Liver (tissue), 9 donors: Measurements from ENCODE around the gene DZIP1. TPM values are rescaled to one million over a fixed set of nuclear protein-coding genes. Genes with fewer than 3 reads are reported as not detected.

Experiments used
- DNase-seq: peaks from one replicate; pipeline ENCODE4 v3.0.0-alpha.2; 2017; ENCODE audit warnings: low spot score
- H3K27ac ChIP-seq, 2 donors: one replicate each; pipeline ENCODE4 v1.7.0; 2013; ENCODE audit warnings: inconsistent platforms in 2 of 2, low read length in 2 of 2, control low read depth in 1 of 2, low read depth in 1 of 2, mild to moderate bottlenecking in 1 of 2
- H3K27me3 ChIP-seq, 4 donors: one replicate each; pipeline versions ENCODE4 v1.6.1 to v1.7.0; 2013; ENCODE audit warnings: low read length in 3 of 4, inconsistent platforms in 1 of 4, mild to moderate bottlenecking in 1 of 4, moderate library complexity in 1 of 4; ENCODE audit not compliant: control insufficient read depth in 4 of 4, insufficient read depth in 4 of 4
- H3K36me3 ChIP-seq, 4 donors: one replicate each; pipeline versions ENCODE4 v1.6.1 to v1.7.0; 2013; ENCODE audit warnings: low read length in 3 of 4, mild to moderate bottlenecking in 3 of 4, low read depth in 1 of 4, moderate library complexity in 1 of 4; ENCODE audit not compliant: control insufficient read depth in 4 of 4, insufficient read depth in 3 of 4
- H3K4me1 ChIP-seq, 4 donors: one replicate each; pipeline versions ENCODE4 v1.6.1 to v1.7.0; 2013; ENCODE audit warnings: low read length in 3 of 4, mild to moderate bottlenecking in 3 of 4, moderate library complexity in 1 of 4; ENCODE audit not compliant: control insufficient read depth in 4 of 4, insufficient read depth in 4 of 4
- H3K4me3 ChIP-seq, 3 donors: one replicate each; pipeline versions ENCODE4 v1.6.1 to v1.7.0; 2013; ENCODE audit warnings: low read length in 3 of 3, control low read depth in 1 of 3, low read depth in 1 of 3, mild to moderate bottlenecking in 1 of 3
- H3K9ac ChIP-seq, 2 donors: one replicate each; pipeline ENCODE4 v1.7.0; 2013; ENCODE audit warnings: low read length in 2 of 2, mild to moderate bottlenecking in 2 of 2, moderate library complexity in 2 of 2, control low read depth in 1 of 2, low read depth in 1 of 2
- H3K9me3 ChIP-seq, 4 donors: one replicate each; pipeline versions ENCODE4 v1.6.1 to v1.7.0; 2013; ENCODE audit warnings: low read length in 3 of 4; ENCODE audit not compliant: control insufficient read depth in 4 of 4
- EGR1 ChIP-seq, 2 donors: IDR thresholded peaks; 2 replicates each; pipeline ENCODE4 v1.6.1; 2016 to 2018; ENCODE audit warnings: antibody characterized with exemption in 2 of 2, low read depth in 2 of 2
- FOXA1 ChIP-seq: IDR thresholded peaks from 2 replicates; pipeline ENCODE4 v1.6.1; 2016; ENCODE audit warnings: antibody characterized with exemption
- FOXA2 ChIP-seq: IDR thresholded peaks from 2 replicates; pipeline ENCODE4 v1.6.1; 2016; ENCODE audit warnings: antibody characterized with exemption
- HNF4A ChIP-seq, 2 donors: conservative IDR thresholded peaks; 2 replicates each; pipeline ENCODE4 v1.6.1; 2016; ENCODE audit warnings: antibody characterized with exemption in 2 of 2, mild to moderate bottlenecking in 2 of 2
- HNF4G ChIP-seq: IDR thresholded peaks from 2 replicates; pipeline ENCODE4 v1.6.1; 2016; ENCODE audit warnings: antibody characterized with exemption
- JUND ChIP-seq, 2 donors: IDR thresholded peaks; 2 replicates each; pipeline ENCODE4 v1.6.1; 2016; ENCODE audit warnings: antibody characterized with exemption in 2 of 2
- NR2F2 ChIP-seq: IDR thresholded peaks from 2 replicates; pipeline ENCODE4 v1.6.1; 2016; ENCODE audit warnings: antibody characterized with exemption
- RAD21 ChIP-seq, 2 donors: IDR thresholded peaks; 2 replicates each; pipeline ENCODE4 v1.6.1; 2016; ENCODE audit warnings: antibody characterized with exemption in 2 of 2, mild to moderate bottlenecking in 2 of 2
- RXRA ChIP-seq, 2 donors: IDR thresholded peaks; 2 replicates each; pipeline ENCODE4 v1.6.1; 2017 to 2018; ENCODE audit warnings: antibody characterized with exemption in 2 of 2, mild to moderate bottlenecking in 1 of 2
- SP1 ChIP-seq: IDR thresholded peaks from 2 replicates; pipeline ENCODE4 v1.6.1; 2018; ENCODE audit warnings: antibody characterized with exemption, mild to moderate bottlenecking
- TAF1 ChIP-seq: conservative IDR thresholded peaks from 2 replicates; pipeline ENCODE4 v1.6.1; 2016; ENCODE audit warnings: antibody characterized with exemption, mild to moderate bottlenecking
- YY1 ChIP-seq: IDR thresholded peaks from 2 replicates; pipeline ENCODE4 v1.6.1; 2016; ENCODE audit warnings: antibody characterized with exemption, mild to moderate bottlenecking
- whole genome bisulfite sequencing: extraction: QIAGEN DNeasy Blood & Tissue Kit; methylation state at CpG from one replicate; pipeline ENCODE4 v1.1.7; 2013; 5-methylcytosine and 5-hydroxymethylcytosine counted together
- polyA plus RNA-seq, 2 donors: library from polyadenylated mRNA; stranded (reverse) in 1 of 2; unstranded in 1 of 2; fragments of 200-250 nt in 1 of 2; fragments of >200 nt in 1 of 2; fragmentation: Nextera tagmentation in 1 of 2; extraction: Ambion mirVana in 1 of 2; gene quantifications; one replicate each; pipeline versions ENCODE4 v1.2.1 to v1.2.3, GENCODE V29; 2013 to 2015
- total RNA-seq, 2 donors: library from RNA; depleted of rRNA; stranded (reverse); fragments of >200 nt; gene quantifications; one replicate each; pipeline ENCODE4 v1.2.3, GENCODE V29; 2014
- TF ChIP-seq, protein P1 (sequence below): IDR thresholded peaks from 2 replicates; pipeline ENCODE4 v1.6.1; 2016; ENCODE audit warnings: antibody characterized with exemption
- TF ChIP-seq, protein P2 (sequence below): fragments of 150-350 bp; IDR thresholded peaks from 2 replicates; pipeline ENCODE4 v1.5.1; 2017; ENCODE audit warnings: improper control_type of control experiment, low read depth, low read length; ENCODE audit not compliant: missing input control
- TF ChIP-seq, protein P3 (sequence below): IDR thresholded peaks from 2 replicates; pipeline ENCODE4 v1.6.1; 2016; ENCODE audit warnings: antibody characterized with exemption
- TF ChIP-seq, protein P4 (sequence below): IDR thresholded peaks from 2 replicates; pipeline ENCODE4 v1.6.1; 2016; ENCODE audit warnings: antibody characterized with exemption
- TF ChIP-seq, protein P5 (sequence below): IDR thresholded peaks from 2 replicates; pipeline ENCODE4 v1.6.1; 2016; ENCODE audit warnings: antibody characterized with exemption, mild to moderate bottlenecking
- donor health status: healthy.
- donor health status: healthy.
- donor health status: healthy.
- donor health status: healthy.
- donor health status: healthy.

Gene DZIP1
- total and polyA plus RNA-seq, 4 donors: 0.46 to 2.0 (median 1.3) TPM

DNA sequence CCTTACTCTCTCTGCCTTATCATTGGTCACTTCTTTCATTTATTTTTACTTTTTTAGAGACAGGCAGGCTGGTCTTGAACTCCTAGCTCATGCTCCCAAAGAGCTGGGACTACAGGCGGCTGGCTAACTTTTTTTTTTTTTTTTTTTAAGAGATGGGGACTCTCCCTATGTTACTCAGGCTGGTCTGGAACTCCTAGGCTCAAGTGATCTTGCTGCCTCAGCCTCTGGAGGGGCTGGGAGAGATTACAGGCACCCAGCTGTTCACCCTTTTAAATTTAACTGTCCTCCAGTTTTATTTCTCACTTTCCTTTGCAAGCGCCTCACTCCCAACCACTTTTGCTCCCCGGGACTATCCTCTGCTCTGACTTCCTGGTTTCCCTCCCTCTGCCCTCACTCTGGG lies 97.6 kb downstream of the DZIP1 start:
- no peak overlapping the region for H3K9ac ChIP-seq
- no peaks in the 10 kb centered on the region for H3K36me3 ChIP-seq
- H3K9me3 ChIP-seq: no peaks in the 10 kb centered on the region
- no peak overlapping the region for H3K4me3 ChIP-seq
- DNase-seq: no peak
- no peak for TF ChIP-seq NR2F2
- no peak for TF ChIP-seq RAD21 (IDR thresholded peaks at IDR 0.05)
- TF ChIP-seq RXRA (IDR thresholded peaks at IDR 0.05): no peak
- TF ChIP-seq JUND (IDR thresholded peaks at IDR 0.05): no peak
- no peak for TF ChIP-seq HNF4A (conservative IDR thresholded peaks at IDR 0.05)
- TF ChIP-seq, protein P1, sequence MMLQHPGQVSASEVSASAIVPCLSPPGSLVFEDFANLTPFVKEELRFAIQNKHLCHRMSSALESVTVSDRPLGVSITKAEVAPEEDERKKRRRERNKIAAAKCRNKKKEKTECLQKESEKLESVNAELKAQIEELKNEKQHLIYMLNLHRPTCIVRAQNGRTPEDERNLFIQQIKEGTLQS: no peak
- TF ChIP-seq, protein P2, sequence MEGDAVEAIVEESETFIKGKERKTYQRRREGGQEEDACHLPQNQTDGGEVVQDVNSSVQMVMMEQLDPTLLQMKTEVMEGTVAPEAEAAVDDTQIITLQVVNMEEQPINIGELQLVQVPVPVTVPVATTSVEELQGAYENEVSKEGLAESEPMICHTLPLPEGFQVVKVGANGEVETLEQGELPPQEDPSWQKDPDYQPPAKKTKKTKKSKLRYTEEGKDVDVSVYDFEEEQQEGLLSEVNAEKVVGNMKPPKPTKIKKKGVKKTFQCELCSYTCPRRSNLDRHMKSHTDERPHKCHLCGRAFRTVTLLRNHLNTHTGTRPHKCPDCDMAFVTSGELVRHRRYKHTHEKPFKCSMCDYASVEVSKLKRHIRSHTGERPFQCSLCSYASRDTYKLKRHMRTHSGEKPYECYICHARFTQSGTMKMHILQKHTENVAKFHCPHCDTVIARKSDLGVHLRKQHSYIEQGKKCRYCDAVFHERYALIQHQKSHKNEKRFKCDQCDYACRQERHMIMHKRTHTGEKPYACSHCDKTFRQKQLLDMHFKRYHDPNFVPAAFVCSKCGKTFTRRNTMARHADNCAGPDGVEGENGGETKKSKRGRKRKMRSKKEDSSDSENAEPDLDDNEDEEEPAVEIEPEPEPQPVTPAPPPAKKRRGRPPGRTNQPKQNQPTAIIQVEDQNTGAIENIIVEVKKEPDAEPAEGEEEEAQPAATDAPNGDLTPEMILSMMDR: no peak
- no peak for TF ChIP-seq YY1
- TF ChIP-seq, protein P3, sequence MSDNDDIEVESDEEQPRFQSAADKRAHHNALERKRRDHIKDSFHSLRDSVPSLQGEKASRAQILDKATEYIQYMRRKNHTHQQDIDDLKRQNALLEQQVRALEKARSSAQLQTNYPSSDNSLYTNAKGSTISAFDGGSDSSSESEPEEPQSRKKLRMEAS: no peak
- no peak for TF ChIP-seq TAF1
- TF ChIP-seq, protein P4, sequence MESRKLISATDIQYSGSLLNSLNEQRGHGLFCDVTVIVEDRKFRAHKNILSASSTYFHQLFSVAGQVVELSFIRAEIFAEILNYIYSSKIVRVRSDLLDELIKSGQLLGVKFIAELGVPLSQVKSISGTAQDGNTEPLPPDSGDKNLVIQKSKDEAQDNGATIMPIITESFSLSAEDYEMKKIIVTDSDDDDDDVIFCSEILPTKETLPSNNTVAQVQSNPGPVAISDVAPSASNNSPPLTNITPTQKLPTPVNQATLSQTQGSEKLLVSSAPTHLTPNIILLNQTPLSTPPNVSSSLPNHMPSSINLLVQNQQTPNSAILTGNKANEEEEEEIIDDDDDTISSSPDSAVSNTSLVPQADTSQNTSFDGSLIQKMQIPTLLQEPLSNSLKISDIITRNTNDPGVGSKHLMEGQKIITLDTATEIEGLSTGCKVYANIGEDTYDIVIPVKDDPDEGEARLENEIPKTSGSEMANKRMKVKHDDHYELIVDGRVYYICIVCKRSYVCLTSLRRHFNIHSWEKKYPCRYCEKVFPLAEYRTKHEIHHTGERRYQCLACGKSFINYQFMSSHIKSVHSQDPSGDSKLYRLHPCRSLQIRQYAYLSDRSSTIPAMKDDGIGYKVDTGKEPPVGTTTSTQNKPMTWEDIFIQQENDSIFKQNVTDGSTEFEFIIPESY: no peak
- TF ChIP-seq FOXA2: no peak
- no peak for TF ChIP-seq HNF4G
- H3K4me1 ChIP-seq: no peaks in the 10 kb centered on the region
- H3K27ac ChIP-seq: no peak overlapping the region
- peaks cover 0 to 4% (median 3%) of the 10 kb centered on the region in 4 donors for H3K27me3 ChIP-seq
- WGBS: 30% methylated on average over 3 of the region's 3 CpGs

DNA sequence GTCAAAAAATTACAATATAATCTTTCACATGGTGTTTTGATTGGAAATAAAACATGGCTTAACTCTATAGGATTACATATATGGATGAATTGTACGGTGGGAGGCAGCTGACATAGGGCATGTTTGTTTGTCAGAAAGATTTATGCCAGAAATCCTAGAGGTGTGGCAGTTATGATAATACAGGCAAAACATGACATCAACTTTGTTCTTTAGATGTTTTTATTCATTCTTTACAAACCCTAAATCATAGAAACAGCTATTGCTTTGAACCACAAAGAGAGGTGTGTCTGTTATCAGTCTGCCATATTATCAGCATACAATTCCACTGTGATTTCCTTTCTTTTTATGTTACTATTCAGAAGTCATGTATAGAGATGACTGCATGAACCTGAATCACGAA lies 100.2 kb downstream of the DZIP1 start:
- H3K9me3 ChIP-seq: no peaks in the 10 kb centered on the region
- no peaks in the 10 kb centered on the region for H3K36me3 ChIP-seq
- TF ChIP-seq HNF4G (no peak), EGR1 (IDR thresholded peaks at IDR 0.05; ENCODE audit: low read depth in 2 of 2) (no peak), HNF4A (conservative IDR thresholded peaks at IDR 0.05) (no peak), FOXA1 (no peak), RXRA (IDR thresholded peaks at IDR 0.05) (no peak), SP1 (no peak), RAD21 (IDR thresholded peaks at IDR 0.05) (no peak), JUND (IDR thresholded peaks at IDR 0.05) (no peak)
- TF ChIP-seq, protein P4: no peak
- TF ChIP-seq, protein P5, sequence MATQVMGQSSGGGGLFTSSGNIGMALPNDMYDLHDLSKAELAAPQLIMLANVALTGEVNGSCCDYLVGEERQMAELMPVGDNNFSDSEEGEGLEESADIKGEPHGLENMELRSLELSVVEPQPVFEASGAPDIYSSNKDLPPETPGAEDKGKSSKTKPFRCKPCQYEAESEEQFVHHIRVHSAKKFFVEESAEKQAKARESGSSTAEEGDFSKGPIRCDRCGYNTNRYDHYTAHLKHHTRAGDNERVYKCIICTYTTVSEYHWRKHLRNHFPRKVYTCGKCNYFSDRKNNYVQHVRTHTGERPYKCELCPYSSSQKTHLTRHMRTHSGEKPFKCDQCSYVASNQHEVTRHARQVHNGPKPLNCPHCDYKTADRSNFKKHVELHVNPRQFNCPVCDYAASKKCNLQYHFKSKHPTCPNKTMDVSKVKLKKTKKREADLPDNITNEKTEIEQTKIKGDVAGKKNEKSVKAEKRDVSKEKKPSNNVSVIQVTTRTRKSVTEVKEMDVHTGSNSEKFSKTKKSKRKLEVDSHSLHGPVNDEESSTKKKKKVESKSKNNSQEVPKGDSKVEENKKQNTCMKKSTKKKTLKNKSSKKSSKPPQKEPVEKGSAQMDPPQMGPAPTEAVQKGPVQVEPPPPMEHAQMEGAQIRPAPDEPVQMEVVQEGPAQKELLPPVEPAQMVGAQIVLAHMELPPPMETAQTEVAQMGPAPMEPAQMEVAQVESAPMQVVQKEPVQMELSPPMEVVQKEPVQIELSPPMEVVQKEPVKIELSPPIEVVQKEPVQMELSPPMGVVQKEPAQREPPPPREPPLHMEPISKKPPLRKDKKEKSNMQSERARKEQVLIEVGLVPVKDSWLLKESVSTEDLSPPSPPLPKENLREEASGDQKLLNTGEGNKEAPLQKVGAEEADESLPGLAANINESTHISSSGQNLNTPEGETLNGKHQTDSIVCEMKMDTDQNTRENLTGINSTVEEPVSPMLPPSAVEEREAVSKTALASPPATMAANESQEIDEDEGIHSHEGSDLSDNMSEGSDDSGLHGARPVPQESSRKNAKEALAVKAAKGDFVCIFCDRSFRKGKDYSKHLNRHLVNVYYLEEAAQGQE: no peak
- H3K4me3 ChIP-seq: no peak overlapping the region
- H3K27ac ChIP-seq: no peak overlapping the region
- H3K4me1 ChIP-seq: no peaks in the 10 kb centered on the region
- 72% methylated on average over 2 of the region's 2 CpGs for WGBS
- no peak overlapping the region for H3K9ac ChIP-seq
- DNase-seq: no peak
- H3K27me3 ChIP-seq: peaks cover 0 to 2% (median 0%) of the 10 kb centered on the region in 4 donors
